ENCODE data around the gene SIGLEC8. TPM values are rescaled to one million over a fixed set of nuclear protein-coding genes. Genes with fewer than 3 reads are reported as not detected.
A peak's percentile ranks its signal among the peaks of the same experiment; 100 is the strongest.

Gene SIGLEC8
- total and polyA plus RNA-seq, 9 of the 15 experiments (the other 6 are each of a cell fraction or from before 2014, with no cell fraction given) = 0.04 to 0.65 (median 0.39) TPM

GRCh38 chr19:51460164-51460992 is 2.1 kb upstream of the SIGLEC8 start (continued):
- TF ChIP-seq NR2C2 (CRISPR knock-in tag; IDR thresholded peaks at IDR 0.05) = peak; percentile 100
- peak; percentile 100 for TF ChIP-seq NR2C2 (tag; IDR thresholded peaks at IDR 0.05)
- TF ChIP-seq, protein P1, sequence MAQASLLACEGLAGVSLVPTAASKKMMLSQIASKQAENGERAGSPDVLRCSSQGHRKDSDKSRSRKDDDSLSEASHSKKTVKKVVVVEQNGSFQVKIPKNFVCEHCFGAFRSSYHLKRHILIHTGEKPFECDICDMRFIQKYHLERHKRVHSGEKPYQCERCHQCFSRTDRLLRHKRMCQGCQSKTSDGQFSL (CRISPR knock-in tag; IDR thresholded peaks at IDR 0.05) = no peak
- TF ChIP-seq, protein P1 (tag; IDR thresholded peaks at IDR 0.05) = no peak
- TF ChIP-seq KAT8 (IDR thresholded peaks at IDR 0.05; ENCODE audit: low read depth) = peak; percentile 44; the same call in 1 of the 2 replicates
- TF ChIP-seq NR2C1 (IDR thresholded peaks at IDR 0.05) = peak; percentile 100
- peak; percentile 100 for TF ChIP-seq NR2C1 (tag; IDR thresholded peaks at IDR 0.05)
- TF ChIP-seq MTA2 (IDR thresholded peaks at IDR 0.05; ENCODE audit: low read depth) = peak; percentile 88
- no peak for TF ChIP-seq BRF1 (IDR thresholded peaks at IDR 0.05; ENCODE audit: borderline replicate concordance, extremely low read depth, insufficient read length)
- TF ChIP-seq MBD2 (IDR thresholded peaks at IDR 0.05; ENCODE audit: borderline replicate concordance, low read depth) = peak; percentile 69; the same call in 1 of the 2 replicates
- peak in 1 of 2 experiments; percentile 49; a peak in 2 of 4 replicates for TF ChIP-seq TRIM24 (IDR thresholded peaks at IDR 0.05)
- TF ChIP-seq NR4A1 (CRISPR knock-in tag; IDR thresholded peaks at IDR 0.05) = no peak
- 0 out of 2 replicates have a peak, but pooled peaks have one; percentile 60 for TF ChIP-seq NR4A1 (tag; IDR thresholded peaks at IDR 0.05)
- TF ChIP-seq KDM5B (IDR thresholded peaks at IDR 0.05; ENCODE audit: insufficient replicate concordance, low read depth, low read length) = peak; percentile 56
- peak; percentile 73 for TF ChIP-seq KLF13 (tag; IDR thresholded peaks at IDR 0.05; ENCODE audit: borderline replicate concordance, low read depth)
- TF ChIP-seq, protein P2, sequence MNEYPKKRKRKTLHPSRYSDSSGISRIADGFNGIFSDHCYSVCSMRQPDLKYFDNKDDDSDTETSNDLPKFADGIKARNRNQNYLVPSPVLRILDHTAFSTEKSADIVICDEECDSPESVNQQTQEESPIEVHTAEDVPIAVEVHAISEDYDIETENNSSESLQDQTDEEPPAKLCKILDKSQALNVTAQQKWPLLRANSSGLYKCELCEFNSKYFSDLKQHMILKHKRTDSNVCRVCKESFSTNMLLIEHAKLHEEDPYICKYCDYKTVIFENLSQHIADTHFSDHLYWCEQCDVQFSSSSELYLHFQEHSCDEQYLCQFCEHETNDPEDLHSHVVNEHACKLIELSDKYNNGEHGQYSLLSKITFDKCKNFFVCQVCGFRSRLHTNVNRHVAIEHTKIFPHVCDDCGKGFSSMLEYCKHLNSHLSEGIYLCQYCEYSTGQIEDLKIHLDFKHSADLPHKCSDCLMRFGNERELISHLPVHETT (CRISPR knock-in tag; conservative IDR thresholded peaks at IDR 0.05 in 1 of 2, IDR thresholded peaks at IDR 0.05 in 1 of 2) = peak in 1 of 2 experiments; percentile 52; a peak in 1 of 4 replicates
- TF ChIP-seq HCFC1 (IDR thresholded peaks at IDR 0.05; ENCODE audit: low read depth, low read length) = peak; percentile 97
- 0 out of 2 replicates have a peak, but pooled peaks have one; percentile 48 for TF ChIP-seq EHMT2 (IDR thresholded peaks at IDR 0.05)
- no peak for TF ChIP-seq HNRNPUL1 (IDR thresholded peaks at IDR 0.05; ENCODE audit: low read length)
- TF ChIP-seq FOXA3 (CRISPR knock-in tag; conservative IDR thresholded peaks at IDR 0.05 in 1 of 2, IDR thresholded peaks at IDR 0.05 in 1 of 2) = 0 out of 4 replicates have a peak, but pooled peaks of 1 of the 2 experiments have one; percentile 36
- peak; percentile 59; the same call in 1 of the 2 replicates for TF ChIP-seq ELF4 (CRISPR knock-in tag; IDR thresholded peaks at IDR 0.05)
- TF ChIP-seq ZNF354B (CRISPR knock-in tag; IDR thresholded peaks at IDR 0.05) = no peak
- no peak for TF ChIP-seq ZNF551 (CRISPR knock-in tag; IDR thresholded peaks at IDR 0.05)
- peak; percentile 73 for TF ChIP-seq ETS1 (conservative IDR thresholded peaks at IDR 0.05; ENCODE audit: control insufficient read depth, low read depth, low read length)
- TF ChIP-seq ZNF780A (CRISPR knock-in tag; IDR thresholded peaks at IDR 0.05) = no peak
- TF ChIP-seq PHF8 (IDR thresholded peaks at IDR 0.05; ENCODE audit: borderline replicate concordance, low read length) = peak; percentile 55; the same call in 1 of the 2 replicates

Data from K562 (cell line).